A673 (cell line): ENCODE data around the gene PPCDC.

ENCODE experiments used
- CTCF ChIP-seq: fragments of 300-800, 200-600 bp; sonication (generic); conservative IDR thresholded peaks from 2 replicates; pipeline ENCODE4 v1.5.1; 2017; ENCODE audit warnings: low read depth, mild to moderate bottlenecking, antibody characterized with exemption, low read length, moderate library complexity, mixed read lengths
- EZH2 ChIP-seq: fragments of 200-600 bp; sonication (generic); IDR thresholded peaks from 2 replicates; pipeline ENCODE4 v1.6.1; 2017; ENCODE audit warnings: borderline replicate concordance, low read depth, mild to moderate bottlenecking, mixed read lengths, antibody characterized with exemption, low read length; ENCODE audit not compliant: poor library complexity, severe bottlenecking

GRCh38 chr15:75059607-75060006, 36.2 kb downstream of the PPCDC start:
- no peak for TF ChIP-seq CTCF
- no peak for TF ChIP-seq EZH2
